IMR-90 (cell line): ENCODE measurements around the gene AFAP1L2. TPM values are rescaled to one million over a fixed set of nuclear protein-coding genes. Genes with fewer than 3 reads are reported as not detected.

Experiments
- ATAC-seq: fragments of 200-7000 bp; cut with Tn5 transposase; 2 replicates; pipeline ENCODE4 v1.9.1; 2020; ENCODE audit warnings: low read depth, mild to moderate bottlenecking, moderate library complexity
- BruUV-seq: library from RNA; stranded (reverse); fragments of 400-500 nt; replicated peaks from 2 replicates; lab custom pipeline; 2021; lab: Mats Ljungman, UMichigan
- CTCF ChIA-PET: fragments of 300-600 bp; formaldehyde crosslinking; extraction: SDS; loops from one replicate; lab custom pipeline; 2021; ENCODE audit warnings: antibody characterized with exemption; lab: Yijun Ruan, JAX
- POLR2A ChIA-PET: fragments of 300-600 bp; sonication (Branson Sonifier 250); formaldehyde crosslinking; loops from one replicate; lab custom pipeline; 2022; ENCODE audit warnings: antibody characterized with exemption; ENCODE audit not compliant: unreplicated experiment; lab: Charles Lee
- DNase-seq: peaks from one replicate; pipeline ENCODE4 v3.0.0; 2013
- H2AFZ ChIP-seq: replicated peaks from 2 replicates; pipeline ENCODE3; 2013; ENCODE audit warnings: low read length, mild to moderate bottlenecking; ENCODE audit not compliant: poor library complexity
- H2AK5ac ChIP-seq: 2 replicates; pipeline ENCODE4 v1.6.1; 2013; ENCODE audit warnings: low read depth, low read length, inconsistent platforms
- H2AK9ac ChIP-seq: replicated peaks from 2 replicates; pipeline ENCODE3; 2013; ENCODE audit warnings: mild to moderate bottlenecking, low read depth, low read length, moderate library complexity; ENCODE audit not compliant: poor library complexity
- H2BK120ac ChIP-seq: 2 replicates; pipeline ENCODE4 v1.6.1; 2013; ENCODE audit warnings: low read depth, low read length, inconsistent platforms
- H2BK15ac ChIP-seq: 3 replicates; pipeline ENCODE4 v1.6.1; 2013; ENCODE audit warnings: low read depth, low read length, inconsistent platforms
- H2BK20ac ChIP-seq: 2 replicates; pipeline ENCODE4 v1.6.1; 2013; ENCODE audit warnings: low read depth, mild to moderate bottlenecking, inconsistent platforms, low read length, moderate library complexity
- H2BK5ac ChIP-seq: 2 replicates; pipeline ENCODE4 v1.6.1; 2013; ENCODE audit warnings: mild to moderate bottlenecking, low read depth, low read length, inconsistent platforms; ENCODE audit not compliant: poor library complexity, severe bottlenecking
- H3K14ac ChIP-seq: replicated peaks from 2 replicates; pipeline ENCODE4 v1.6.1; 2013; ENCODE audit warnings: low read depth, low read length, inconsistent platforms
- H3K18ac ChIP-seq: 2 replicates; pipeline ENCODE4 v1.6.1; 2013; ENCODE audit warnings: low read depth, low read length, control low read depth
- H3K23ac ChIP-seq: 2 replicates; pipeline ENCODE4 v1.6.1; 2013; ENCODE audit warnings: low read depth, low read length, inconsistent platforms
- H3K27ac ChIP-seq: 2 replicates; pipeline ENCODE4 v1.5.1; 2013; ENCODE audit warnings: mild to moderate bottlenecking, control low read depth, low read length; ENCODE audit not compliant: insufficient read depth
- H3K27me3 ChIP-seq: 2 replicates; pipeline ENCODE4 v1.6.1; 2013; ENCODE audit warnings: low read length; ENCODE audit not compliant: control insufficient read depth, insufficient read depth
- H3K36me3 ChIP-seq: 2 replicates; pipeline ENCODE4 v1.6.1; 2013; ENCODE audit warnings: low read length, mixed read lengths; ENCODE audit not compliant: control insufficient read depth, insufficient read depth
- H3K4ac ChIP-seq: 2 replicates; pipeline ENCODE4 v1.6.1; 2013; ENCODE audit warnings: low read depth, low read length, inconsistent platforms
- H3K4me1 ChIP-seq: 2 replicates; pipeline ENCODE4 v1.6.1; 2013; ENCODE audit warnings: low read length, mixed read lengths; ENCODE audit not compliant: control insufficient read depth, insufficient read depth
- H3K4me2 ChIP-seq: 2 replicates; pipeline ENCODE4 v1.6.1; 2013; ENCODE audit warnings: low read depth, mild to moderate bottlenecking, control low read depth, low read length, moderate library complexity
- H3K4me3 ChIP-seq: 2 replicates; pipeline ENCODE4 v1.5.1; 2013; ENCODE audit warnings: low read depth, mild to moderate bottlenecking, control low read depth, low read length, moderate library complexity; ENCODE audit not compliant: insufficient read depth
- H3K56ac ChIP-seq: 2 replicates; pipeline ENCODE4 v1.6.1; 2013; ENCODE audit warnings: low read length, inconsistent platforms; ENCODE audit not compliant: insufficient read depth; ENCODE audit errors: extremely low read depth
- H3K79me1 ChIP-seq, 2 experiments: 2 replicates each; pipeline ENCODE4 v1.6.1; 2013; ENCODE audit warnings: low read length in 2 of 2, inconsistent platforms in 1 of 2, low read depth in 1 of 2
- H3K9ac ChIP-seq: 2 replicates; pipeline ENCODE4 v1.6.1; 2013; ENCODE audit warnings: low read depth, low read length, control low read depth
- H3K9me1 ChIP-seq: 2 replicates; pipeline ENCODE4 v1.6.1; 2013; ENCODE audit warnings: low read length, inconsistent platforms; ENCODE audit not compliant: insufficient read depth
- H3K9me3 ChIP-seq: 2 replicates; pipeline ENCODE4 v1.6.1; 2013; ENCODE audit warnings: low read length; ENCODE audit not compliant: control insufficient read depth, insufficient read depth
- H4K20me1 ChIP-seq: 2 replicates; pipeline ENCODE4 v1.6.1; 2013; ENCODE audit warnings: low read length, inconsistent platforms; ENCODE audit not compliant: insufficient read depth
- H4K5ac ChIP-seq: 2 replicates; pipeline ENCODE4 v1.6.1; 2013; ENCODE audit warnings: mild to moderate bottlenecking, low read depth, low read length, control low read depth
- H4K8ac ChIP-seq, 2 experiments: 2 replicates each; pipeline ENCODE4 v1.6.1; 2013; ENCODE audit warnings: low read depth in 2 of 2, low read length in 2 of 2, control low read depth in 1 of 2, inconsistent platforms in 1 of 2
- H4K91ac ChIP-seq: 2 replicates; pipeline ENCODE4 v1.6.1; 2013; ENCODE audit warnings: low read depth, low read length, inconsistent platforms; ENCODE audit not compliant: insufficient read depth
- FOS ChIP-seq: fragments of 150-350 bp; IDR thresholded peaks from 2 replicates; pipeline ENCODE4 v1.6.1; 2016; ENCODE audit warnings: low read depth, low read length
- MAZ ChIP-seq: IDR thresholded peaks from 2 replicates; pipeline ENCODE4 v1.6.1; 2012; ENCODE audit warnings: low read depth, mild to moderate bottlenecking, low read length, improper control_type of control experiment, moderate library complexity, borderline replicate concordance
- MXI1 ChIP-seq: IDR thresholded peaks from 2 replicates; pipeline ENCODE4 v1.6.1; 2012; ENCODE audit warnings: low read depth, mild to moderate bottlenecking, low read length, moderate library complexity, borderline replicate concordance
- NFE2L2 ChIP-seq: fragments of 150-350 bp; IDR thresholded peaks from 2 replicates; pipeline ENCODE4 v1.6.1; 2016; ENCODE audit warnings: low read depth, mild to moderate bottlenecking, low read length
- RAD21 ChIP-seq: IDR thresholded peaks from 2 replicates; pipeline ENCODE4 v1.6.1; 2012; ENCODE audit warnings: low read length, improper control_type of control experiment
- SMC3 ChIP-seq: fragments of 150-350 bp; IDR thresholded peaks from 2 replicates; pipeline ENCODE4 v1.6.1; 2016; ENCODE audit warnings: low read depth, mild to moderate bottlenecking, antibody characterized with exemption, low read length, moderate library complexity
- WGBS, 2 experiments: methylation state at CpG; one replicate each; pipeline versions ENCODE4 v1.1.5 to v1.1.7; 2013; ENCODE audit warnings: missing lambda C conversion rate in 2 of 2; ENCODE audit not compliant: insufficient read length in 1 of 2; ENCODE audit errors: extremely low coverage in 2 of 2; 5-methylcytosine and 5-hydroxymethylcytosine counted together
- dilution Hi-C: fragments of 300-500 bp; cut with HindIII; formaldehyde crosslinking; loops from one replicate; pipeline ENCODE4 v1.14.3; 2018; ENCODE audit warnings: low sequenced_read_pairs; ENCODE audit not compliant: unreplicated experiment
- in situ Hi-C: fragments of 300-500 bp; cut with MboI; formaldehyde crosslinking; loops from 3 replicates; pipeline ENCODE4 v1.14.3; 2019; ENCODE audit warnings: low sequenced_read_pairs, inconsistent platforms, mixed read lengths
- intact Hi-C: fragments of 100-400 bp; cut with micrococcal nuclease; formaldehyde crosslinking; loops from 2 replicates; pipeline ENCODE4 v1.10.0; 2022
- polyA plus RNA-seq, 3 experiments: library from polyadenylated mRNA; depleted of rRNA; stranded (reverse); fragments of >200 nt; gene quantifications; 2 replicates each; pipeline ENCODE4 v1.2.3, GENCODE V29; 2012; ENCODE audit warnings: low replicate concordance in 1 of 3
- total RNA-seq: library from RNA; depleted of rRNA; stranded (reverse); fragments of >200 nt; gene quantifications from 2 replicates; pipeline ENCODE4 v1.2.3, GENCODE V29; 2012
- TF ChIP-seq, protein P1 (sequence below): fragments of 150-350 bp; IDR thresholded peaks from 2 replicates; pipeline ENCODE4 v1.6.1; 2017; ENCODE audit warnings: mild to moderate bottlenecking, antibody characterized with exemption, low read length, low read depth
- TF ChIP-seq, protein P2 (sequence below): conservative IDR thresholded peaks from 2 replicates; pipeline ENCODE4 v1.5.1; 2012; ENCODE audit warnings: mild to moderate bottlenecking, low read depth, low read length, improper control_type of control experiment
- TF ChIP-seq, protein P3 (sequence below): fragments of 150-350 bp; IDR thresholded peaks from 2 replicates; pipeline ENCODE4 v1.6.1; 2016; ENCODE audit warnings: low read depth, mild to moderate bottlenecking, low read length, moderate library complexity, borderline replicate concordance

The AFAP1L2 gene
- total and polyA plus RNA-seq, 2 of the 4 experiments (the other 2 are of a cell fraction), result under 0.01 to 0.10 TPM

DNA sequence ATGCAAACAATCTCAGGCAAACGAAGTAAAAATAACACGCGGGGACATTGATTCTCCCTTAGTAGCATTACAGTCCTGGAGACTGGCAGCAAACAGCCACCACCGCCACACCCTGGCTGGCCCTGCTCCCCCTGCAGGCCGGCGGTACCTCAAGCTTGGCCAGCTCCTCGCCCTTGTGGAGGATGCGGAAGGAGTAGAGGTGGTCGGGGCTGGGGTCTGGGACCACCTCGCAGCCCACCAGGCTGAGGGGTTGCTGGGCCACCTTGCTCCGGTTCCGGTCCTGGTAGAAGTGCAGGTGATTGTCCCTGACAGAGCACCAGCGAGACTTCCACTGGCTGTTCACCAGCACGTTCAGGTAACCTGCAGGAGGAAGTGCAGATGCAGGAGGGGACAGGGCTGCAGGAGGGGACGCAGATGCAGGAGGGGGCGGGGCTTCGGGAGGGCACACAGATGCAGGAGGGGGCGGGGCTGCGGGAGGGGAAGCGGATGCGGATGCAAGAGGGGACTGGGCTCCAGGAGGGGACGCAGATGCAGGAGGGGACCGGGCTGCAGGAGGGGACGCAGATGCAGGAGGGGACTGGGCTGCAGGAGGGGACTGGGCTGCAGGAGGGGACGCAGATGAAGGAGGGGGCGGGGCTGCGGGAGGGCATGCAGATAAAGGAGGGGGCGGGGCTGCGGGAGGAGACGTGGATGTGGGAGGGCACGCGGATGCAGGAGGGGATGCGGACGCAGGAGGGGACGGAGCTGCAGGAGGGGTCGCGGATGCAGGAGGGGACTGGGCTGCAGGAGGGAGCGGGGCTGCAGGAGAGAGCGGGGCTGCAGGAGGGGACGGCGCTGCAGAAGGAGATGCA, 99.5 kb downstream of the AFAP1L2 start:
- 0 out of 2 replicates have a peak overlapping the region, but pooled peaks have one; percentile 6 for H3K27ac ChIP-seq
- peak; percentile 35 for ATAC-seq
- POLR2A ChIA-PET, result interaction anchor here (1.0 kb wide), 1 partner anchor 154 kb away, joined by 3 read pairs; no protein-coding TSS in a partner anchor

More for the DNA sequence above, 99.5 kb downstream of the AFAP1L2 start:
- BruUV-seq, result no TSS peak
- Histone ChIP-seq H3K4me1 (peaks cover 13% of the 10 kb centered on the region), H3K18ac (no peak overlapping the region), H3K4me2 (peak overlapping the region; percentile 61), H4K5ac (no peak overlapping the region), H3K4me3 (peak overlapping the region; percentile 4), H3K79me1 (no peaks in the 10 kb centered on the region), H4K8ac (peak overlapping the region in 1 of 2 experiments; percentile 53; a peak in 1 of 4 replicates), H3K56ac (no peak overlapping the region), H2BK15ac (no peak overlapping the region), H4K91ac (0 out of 2 replicates have a peak overlapping the region, but pooled peaks have one; percentile 2), H3K36me3 (no peaks in the 10 kb centered on the region), H4K20me1 (peaks cover 4% of the 10 kb centered on the region; the same call in 1 of the 2 replicates), H2AK5ac (peak overlapping the region; percentile 32; the same call in 1 of the 2 replicates), H2AFZ (peak overlapping the region; percentile 88), H3K27me3 (peaks cover 8% of the 10 kb centered on the region; the same call in 1 of the 2 replicates), H3K23ac (0 out of 2 replicates have a peak overlapping the region, but pooled peaks have one; percentile 23), H2BK120ac (peak overlapping the region; percentile 57; the same call in 1 of the 2 replicates), H3K4ac (peak overlapping the region; percentile 74), H2BK5ac (peak overlapping the region; percentile 12), H3K9ac (0 out of 2 replicates have a peak overlapping the region, but pooled peaks have one; percentile 2), H3K9me1 (peaks cover 7% of the 10 kb centered on the region), H3K14ac (no peak overlapping the region; the same call in 1 of the 2 replicates), H2AK9ac (peak overlapping the region; percentile 56), H2BK20ac (peak overlapping the region; percentile 51; the same call in 1 of the 2 replicates), H3K9me3 (no peaks in the 10 kb centered on the region)
- dilution Hi-C loops (no loop called here), in situ Hi-C loops (loop anchor here (5.0 to 10.0 kb wide), 3 partner anchors 243 to 820 kb away; no protein-coding TSS in a partner anchor), intact Hi-C loops (loop anchor here (1.0 to 10.0 kb wide), 10 partner anchors 133 to 823 kb away; no protein-coding TSS in a partner anchor)
- CTCF ChIA-PET, result interaction anchor here (0.6 to 2.1 kb wide), 24 partner anchors 12 to 517 kb away, joined by 3 to 17 read pairs (median 4); partner anchors contain the start of gene FHIP2A
- no peak for DNase-seq
- WGBS, 2 experiments, result 15% methylated on average over 13 of the region's 41 CpGs; no CpG with 5 or more reads in 1 of the 2 experiments
- no peak for TF ChIP-seq MXI1
- no peak for TF ChIP-seq SMC3
- TF ChIP-seq, protein P1, sequence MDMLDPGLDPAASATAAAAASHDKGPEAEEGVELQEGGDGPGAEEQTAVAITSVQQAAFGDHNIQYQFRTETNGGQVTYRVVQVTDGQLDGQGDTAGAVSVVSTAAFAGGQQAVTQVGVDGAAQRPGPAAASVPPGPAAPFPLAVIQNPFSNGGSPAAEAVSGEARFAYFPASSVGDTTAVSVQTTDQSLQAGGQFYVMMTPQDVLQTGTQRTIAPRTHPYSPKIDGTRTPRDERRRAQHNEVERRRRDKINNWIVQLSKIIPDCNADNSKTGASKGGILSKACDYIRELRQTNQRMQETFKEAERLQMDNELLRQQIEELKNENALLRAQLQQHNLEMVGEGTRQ, result no peak
- no peak for TF ChIP-seq RAD21
- TF ChIP-seq, protein P2, sequence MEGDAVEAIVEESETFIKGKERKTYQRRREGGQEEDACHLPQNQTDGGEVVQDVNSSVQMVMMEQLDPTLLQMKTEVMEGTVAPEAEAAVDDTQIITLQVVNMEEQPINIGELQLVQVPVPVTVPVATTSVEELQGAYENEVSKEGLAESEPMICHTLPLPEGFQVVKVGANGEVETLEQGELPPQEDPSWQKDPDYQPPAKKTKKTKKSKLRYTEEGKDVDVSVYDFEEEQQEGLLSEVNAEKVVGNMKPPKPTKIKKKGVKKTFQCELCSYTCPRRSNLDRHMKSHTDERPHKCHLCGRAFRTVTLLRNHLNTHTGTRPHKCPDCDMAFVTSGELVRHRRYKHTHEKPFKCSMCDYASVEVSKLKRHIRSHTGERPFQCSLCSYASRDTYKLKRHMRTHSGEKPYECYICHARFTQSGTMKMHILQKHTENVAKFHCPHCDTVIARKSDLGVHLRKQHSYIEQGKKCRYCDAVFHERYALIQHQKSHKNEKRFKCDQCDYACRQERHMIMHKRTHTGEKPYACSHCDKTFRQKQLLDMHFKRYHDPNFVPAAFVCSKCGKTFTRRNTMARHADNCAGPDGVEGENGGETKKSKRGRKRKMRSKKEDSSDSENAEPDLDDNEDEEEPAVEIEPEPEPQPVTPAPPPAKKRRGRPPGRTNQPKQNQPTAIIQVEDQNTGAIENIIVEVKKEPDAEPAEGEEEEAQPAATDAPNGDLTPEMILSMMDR, result peak; percentile 38
- TF ChIP-seq NFE2L2, result no peak
- TF ChIP-seq MAZ, result no peak
- no peak for TF ChIP-seq FOS
- TF ChIP-seq, protein P3, sequence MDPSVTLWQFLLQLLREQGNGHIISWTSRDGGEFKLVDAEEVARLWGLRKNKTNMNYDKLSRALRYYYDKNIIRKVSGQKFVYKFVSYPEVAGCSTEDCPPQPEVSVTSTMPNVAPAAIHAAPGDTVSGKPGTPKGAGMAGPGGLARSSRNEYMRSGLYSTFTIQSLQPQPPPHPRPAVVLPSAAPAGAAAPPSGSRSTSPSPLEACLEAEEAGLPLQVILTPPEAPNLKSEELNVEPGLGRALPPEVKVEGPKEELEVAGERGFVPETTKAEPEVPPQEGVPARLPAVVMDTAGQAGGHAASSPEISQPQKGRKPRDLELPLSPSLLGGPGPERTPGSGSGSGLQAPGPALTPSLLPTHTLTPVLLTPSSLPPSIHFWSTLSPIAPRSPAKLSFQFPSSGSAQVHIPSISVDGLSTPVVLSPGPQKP, result no peak
